ENCODE measurements around the gene COBL.

Gene COBL

GRCh38 chr7:51111241-51111940 is 205.2 kb downstream of the COBL start:
- DNase-seq: no peak
- no peak overlapping the region for H3K4me3 Mint-ChIP-seq

GRCh38 chr7:51108134-51108533 is 208.5 kb downstream of the COBL start:
- peaks cover 4% of the 10 kb centered on the region for H3K27me3 Mint-ChIP-seq (ENCODE audit: low read depth, poor library complexity)
- no peaks in the 10 kb centered on the region for H3K9me3 Mint-ChIP-seq
- no peaks in the 10 kb centered on the region for H3K4me1 Mint-ChIP-seq
- H3K4me3 Mint-ChIP-seq: no peak overlapping the region
- DNase-seq: no peak
- H3K36me3 Mint-ChIP-seq (ENCODE audit: low read depth): no peaks in the 10 kb centered on the region
- H3K27ac Mint-ChIP-seq: no peak overlapping the region
- no peak for TF ChIP-seq CTCF (IDR thresholded peaks at IDR 0.05)

More at GRCh38 chr7:51111241-51111940, 205.2 kb downstream of the COBL start:
- TF ChIP-seq CTCF (IDR thresholded peaks at IDR 0.05): no peak
- H3K27ac Mint-ChIP-seq: no peak overlapping the region
- H3K4me1 Mint-ChIP-seq: no peaks in the 10 kb centered on the region
- H3K36me3 Mint-ChIP-seq (ENCODE audit: low read depth): no peaks in the 10 kb centered on the region
- H3K9me3 Mint-ChIP-seq: peaks cover 10% of the 10 kb centered on the region
- H3K27me3 Mint-ChIP-seq (ENCODE audit: low read depth, poor library complexity): no peaks in the 10 kb centered on the region

- no peaks in the 10 kb centered on the region for H3K4me1 Mint-ChIP-seq
- peaks cover 3% of the 10 kb centered on the region for H3K9me3 Mint-ChIP-seq
- H3K27me3 Mint-ChIP-seq (ENCODE audit: low read depth, poor library complexity): peaks cover 4% of the 10 kb centered on the region
- TF ChIP-seq CTCF (IDR thresholded peaks at IDR 0.05): no peak
- DNase-seq: no peak
- no peak overlapping the region for H3K27ac Mint-ChIP-seq
- no peaks in the 10 kb centered on the region for H3K36me3 Mint-ChIP-seq (ENCODE audit: low read depth)
- no peak overlapping the region for H3K4me3 Mint-ChIP-seq
Measured at GRCh38 chr7:51104278-51104677, 212.3 kb downstream of the COBL start.

GRCh38 chr7:51103718-51104117 is 212.9 kb downstream of the COBL start:
- H3K36me3 Mint-ChIP-seq (ENCODE audit: low read depth): no peaks in the 10 kb centered on the region
- no peak overlapping the region for H3K4me3 Mint-ChIP-seq
- peaks cover 7% of the 10 kb centered on the region for H3K9me3 Mint-ChIP-seq

GRCh38 chr7:51102828-51103227 is 213.8 kb downstream of the COBL start:
- no peaks in the 10 kb centered on the region for H3K36me3 Mint-ChIP-seq (ENCODE audit: low read depth)

More at GRCh38 chr7:51103718-51104117, 212.9 kb downstream of the COBL start:
- Mint-ChIP-seq H3K27ac (no peak overlapping the region), H3K4me1 (no peaks in the 10 kb centered on the region), H3K27me3 (ENCODE audit: low read depth, poor library complexity) (peaks cover 4% of the 10 kb centered on the region)
- DNase-seq: no peak
- TF ChIP-seq CTCF (IDR thresholded peaks at IDR 0.05): no peak

More at GRCh38 chr7:51102828-51103227, 213.8 kb downstream of the COBL start:
- no peak for DNase-seq
- H3K9me3 Mint-ChIP-seq: peaks cover 16% of the 10 kb centered on the region
- no peak overlapping the region for H3K4me3 Mint-ChIP-seq
- TF ChIP-seq CTCF (IDR thresholded peaks at IDR 0.05): no peak
- peaks cover 4% of the 10 kb centered on the region for H3K27me3 Mint-ChIP-seq (ENCODE audit: low read depth, poor library complexity)
- no peak overlapping the region for H3K27ac Mint-ChIP-seq
- no peaks in the 10 kb centered on the region for H3K4me1 Mint-ChIP-seq
